ENCODE results near the gene KRT20.

DNA sequence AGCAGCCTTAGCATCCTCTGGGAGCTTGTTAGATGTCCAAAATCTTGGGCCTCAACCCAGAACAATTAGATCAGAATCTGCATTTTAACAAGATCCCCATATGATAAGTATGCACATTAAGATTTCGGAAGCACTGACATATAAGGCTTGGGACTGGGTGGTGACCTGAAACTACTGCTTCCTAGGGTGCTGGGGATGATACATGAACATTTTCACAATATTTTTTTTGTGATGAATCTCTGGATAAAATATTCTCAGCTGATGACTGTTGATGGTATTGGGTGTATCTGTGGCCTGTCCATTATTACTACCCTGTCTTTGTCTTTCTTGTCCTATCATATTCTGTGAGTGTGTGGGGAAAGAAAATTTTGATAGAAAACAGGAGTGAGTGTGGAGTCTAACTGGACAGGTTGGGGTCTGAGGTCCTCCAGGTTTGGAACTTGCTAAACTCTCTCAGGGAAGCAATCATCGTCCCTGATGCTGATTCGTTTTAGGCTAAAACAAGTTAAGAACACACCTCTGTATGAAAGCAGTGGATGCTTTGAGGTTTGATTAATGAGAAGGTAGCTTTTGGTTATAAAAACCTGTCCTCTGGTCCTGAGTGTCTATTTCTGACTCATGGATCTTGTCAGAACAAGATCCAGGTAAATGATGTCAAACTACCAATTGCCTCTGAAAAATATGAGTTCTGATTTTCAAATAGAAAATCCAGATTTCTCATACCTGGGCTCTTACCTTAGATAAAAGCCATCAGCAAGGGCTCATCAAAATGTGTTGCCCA lies 29.2 kb upstream of the KRT20 start:
- TF ChIP-seq, protein P1, sequence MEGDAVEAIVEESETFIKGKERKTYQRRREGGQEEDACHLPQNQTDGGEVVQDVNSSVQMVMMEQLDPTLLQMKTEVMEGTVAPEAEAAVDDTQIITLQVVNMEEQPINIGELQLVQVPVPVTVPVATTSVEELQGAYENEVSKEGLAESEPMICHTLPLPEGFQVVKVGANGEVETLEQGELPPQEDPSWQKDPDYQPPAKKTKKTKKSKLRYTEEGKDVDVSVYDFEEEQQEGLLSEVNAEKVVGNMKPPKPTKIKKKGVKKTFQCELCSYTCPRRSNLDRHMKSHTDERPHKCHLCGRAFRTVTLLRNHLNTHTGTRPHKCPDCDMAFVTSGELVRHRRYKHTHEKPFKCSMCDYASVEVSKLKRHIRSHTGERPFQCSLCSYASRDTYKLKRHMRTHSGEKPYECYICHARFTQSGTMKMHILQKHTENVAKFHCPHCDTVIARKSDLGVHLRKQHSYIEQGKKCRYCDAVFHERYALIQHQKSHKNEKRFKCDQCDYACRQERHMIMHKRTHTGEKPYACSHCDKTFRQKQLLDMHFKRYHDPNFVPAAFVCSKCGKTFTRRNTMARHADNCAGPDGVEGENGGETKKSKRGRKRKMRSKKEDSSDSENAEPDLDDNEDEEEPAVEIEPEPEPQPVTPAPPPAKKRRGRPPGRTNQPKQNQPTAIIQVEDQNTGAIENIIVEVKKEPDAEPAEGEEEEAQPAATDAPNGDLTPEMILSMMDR (IDR thresholded peaks at IDR 0.05): no peak
- TF ChIP-seq POLR2A (IDR thresholded peaks at IDR 0.05): no peak

Data from lower leg skin (tissue), 3 donors.